Eye (tissue), 1 donor: ENCODE measurements around the gene UBE2D2.

Source experiments
- DNase-seq: peaks from one replicate; pipeline ENCODE4 v3.0.0-alpha.2; 2015

The UBE2D2 gene

DNA sequence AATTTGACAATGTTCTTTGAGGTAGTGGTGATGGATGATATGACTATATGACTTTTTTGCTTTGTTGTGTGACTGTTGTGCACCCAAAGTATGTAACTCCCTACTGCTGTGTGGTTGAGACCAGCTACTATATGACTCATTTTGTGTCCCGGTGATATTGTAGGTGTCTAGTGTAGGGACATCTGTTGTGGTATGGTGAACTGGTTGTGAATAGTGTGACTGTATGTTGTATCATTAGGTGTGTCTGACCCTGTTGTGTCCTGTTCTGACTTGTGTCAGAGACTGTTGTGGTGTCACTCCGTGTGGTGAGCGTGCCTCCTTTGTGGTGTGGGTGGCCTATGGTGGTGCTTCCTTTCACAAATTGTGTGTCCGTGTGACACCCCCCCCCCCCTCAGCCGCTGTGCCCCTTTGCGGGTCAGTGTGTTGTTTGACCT, 75.9 kb downstream of the UBE2D2 start:
- peak; percentile 80 for DNase-seq

DNA sequence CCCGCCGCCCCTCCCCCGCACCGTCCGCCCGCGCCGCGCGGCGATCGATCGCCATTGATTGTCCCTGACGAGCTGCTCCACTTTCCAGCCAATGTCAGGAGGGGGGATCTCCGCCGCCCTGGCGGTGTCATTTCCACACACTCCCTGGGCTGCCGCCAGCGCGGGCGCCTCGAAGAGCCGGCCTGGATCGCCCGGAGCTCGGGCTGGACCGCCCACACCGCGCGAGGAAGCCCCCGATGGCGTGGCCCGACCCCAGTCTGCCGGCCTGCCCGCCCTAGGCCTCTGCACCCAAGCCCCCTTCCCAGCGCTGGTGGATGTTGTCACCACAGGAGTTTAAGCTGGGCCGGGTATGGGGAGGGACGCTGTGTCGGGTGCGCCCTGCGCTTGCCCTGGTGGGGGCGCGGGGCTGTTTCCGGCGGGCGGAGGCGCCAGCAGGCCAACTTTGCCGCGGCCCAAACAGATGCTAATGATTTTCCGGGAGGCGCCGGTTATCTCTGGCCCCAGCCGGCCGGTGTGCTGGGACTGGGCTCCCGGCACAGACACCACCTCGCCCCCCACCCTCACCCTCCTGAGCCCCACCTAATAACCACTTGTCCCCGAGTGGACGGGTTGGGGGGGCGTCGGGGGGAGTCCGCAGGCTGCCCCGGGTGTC, 76.4 kb downstream of the UBE2D2 start:
- DNase-seq = peak; percentile 95

- DNase-seq = peak; percentile 86
These were observed 77.1 kb downstream of the UBE2D2 start for GRCh38 chr5:139638090-139638735.

DNA sequence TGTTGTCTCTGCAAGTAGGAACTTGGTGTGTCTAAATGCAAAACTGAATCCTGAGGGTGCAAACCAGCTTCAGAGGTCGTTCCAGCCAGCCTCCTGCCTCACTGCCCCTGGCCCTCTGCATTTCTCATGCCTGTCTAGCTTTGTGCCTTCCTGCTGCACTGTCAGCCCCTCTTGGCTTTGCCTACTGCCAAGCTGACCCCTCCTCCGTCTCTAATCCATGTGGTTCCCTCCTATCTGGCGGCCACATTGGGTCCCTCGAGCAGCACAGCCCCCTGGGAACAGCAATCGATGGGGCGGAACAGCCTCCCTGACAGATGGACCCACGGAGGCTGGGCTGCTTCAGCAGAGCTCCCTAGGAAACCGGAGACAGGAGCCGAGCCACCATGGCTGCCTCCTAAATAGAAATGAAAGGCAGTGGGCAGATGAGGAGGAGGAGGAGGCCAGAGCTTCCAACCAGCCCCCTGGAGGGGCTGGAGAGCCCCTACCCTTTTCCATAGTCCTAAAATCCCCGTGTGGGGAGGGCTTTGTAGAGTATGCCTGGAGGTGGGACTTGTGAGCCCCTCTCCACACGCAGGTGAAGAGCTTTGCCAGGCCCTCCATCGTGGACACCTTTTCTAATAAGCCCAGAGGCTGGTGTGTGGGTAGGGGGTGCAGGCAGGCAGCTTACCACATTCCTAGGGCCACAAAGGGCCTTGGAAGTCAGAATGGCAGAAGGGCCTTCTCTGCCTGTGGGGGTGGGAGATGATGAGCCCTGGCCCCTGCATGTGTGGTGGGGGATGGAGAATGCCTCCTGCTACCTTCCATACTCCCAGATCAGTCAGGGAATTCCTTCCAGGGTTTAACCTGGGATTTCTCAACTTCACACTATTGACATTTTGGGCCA, 77.8 kb downstream of the UBE2D2 start:
- peak; percentile 81 for DNase-seq

- DNase-seq = no peak
These were observed 78.7 kb downstream of the UBE2D2 start for GRCh38 chr5:139639619-139640380.

DNA sequence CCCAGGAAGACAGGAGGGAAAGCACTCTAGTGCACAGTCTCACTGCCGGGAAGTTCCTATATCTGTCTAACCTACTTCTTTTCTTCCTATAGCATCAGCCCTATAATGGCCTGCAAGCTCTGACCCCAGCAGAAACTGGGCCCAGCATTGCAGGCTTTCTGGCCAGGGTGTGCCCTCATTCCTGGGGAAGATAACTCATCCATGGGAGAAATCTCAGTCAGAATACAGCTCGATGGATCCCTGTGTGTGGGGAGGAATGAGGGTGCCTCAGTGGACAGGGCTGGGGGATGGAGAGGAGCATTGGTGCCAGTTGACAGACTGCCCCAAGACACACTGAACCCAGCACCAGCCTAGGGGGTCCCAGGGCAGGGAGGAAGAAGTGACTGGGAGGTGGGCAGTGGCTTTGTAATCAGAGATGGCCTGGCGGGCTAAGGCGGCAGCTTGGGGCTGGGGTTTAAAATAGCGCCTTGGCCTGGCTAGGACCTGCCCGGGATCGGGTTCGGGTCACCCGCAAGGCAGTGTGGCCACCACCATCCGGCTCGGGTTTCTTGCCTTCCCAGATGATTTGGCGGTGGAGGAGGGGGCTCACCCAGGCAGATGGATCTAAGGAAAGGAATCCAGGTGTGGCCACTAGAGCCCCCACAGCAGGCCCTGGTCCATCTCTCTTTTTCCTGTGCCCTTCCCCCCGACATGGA, 79.4 kb downstream of the UBE2D2 start:
- DNase-seq = peak; percentile 21

GRCh38 chr5:139641116-139642080, 80.3 kb downstream of the UBE2D2 start:
- DNase-seq = no peak

DNA sequence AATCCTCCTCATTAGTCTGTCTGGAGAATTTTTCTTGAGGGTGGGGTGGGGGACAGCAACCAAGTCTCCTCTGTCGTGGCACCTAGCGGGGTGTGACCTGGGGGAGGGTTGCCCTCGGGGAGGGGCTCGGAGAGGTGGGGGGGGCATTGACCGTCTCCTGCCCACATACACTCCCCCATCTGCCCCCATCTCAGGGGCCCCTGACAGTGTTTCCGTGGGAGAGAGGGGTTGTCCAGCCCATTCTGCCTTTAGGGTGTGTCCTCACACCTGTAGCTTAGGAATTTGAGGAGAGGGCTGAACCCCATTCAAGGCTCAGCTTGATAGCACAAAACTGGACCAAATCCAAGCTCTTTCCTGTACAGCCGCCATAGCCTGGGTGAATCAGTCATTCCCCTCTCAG, 81.1 kb downstream of the UBE2D2 start:
- no peak for DNase-seq

DNA sequence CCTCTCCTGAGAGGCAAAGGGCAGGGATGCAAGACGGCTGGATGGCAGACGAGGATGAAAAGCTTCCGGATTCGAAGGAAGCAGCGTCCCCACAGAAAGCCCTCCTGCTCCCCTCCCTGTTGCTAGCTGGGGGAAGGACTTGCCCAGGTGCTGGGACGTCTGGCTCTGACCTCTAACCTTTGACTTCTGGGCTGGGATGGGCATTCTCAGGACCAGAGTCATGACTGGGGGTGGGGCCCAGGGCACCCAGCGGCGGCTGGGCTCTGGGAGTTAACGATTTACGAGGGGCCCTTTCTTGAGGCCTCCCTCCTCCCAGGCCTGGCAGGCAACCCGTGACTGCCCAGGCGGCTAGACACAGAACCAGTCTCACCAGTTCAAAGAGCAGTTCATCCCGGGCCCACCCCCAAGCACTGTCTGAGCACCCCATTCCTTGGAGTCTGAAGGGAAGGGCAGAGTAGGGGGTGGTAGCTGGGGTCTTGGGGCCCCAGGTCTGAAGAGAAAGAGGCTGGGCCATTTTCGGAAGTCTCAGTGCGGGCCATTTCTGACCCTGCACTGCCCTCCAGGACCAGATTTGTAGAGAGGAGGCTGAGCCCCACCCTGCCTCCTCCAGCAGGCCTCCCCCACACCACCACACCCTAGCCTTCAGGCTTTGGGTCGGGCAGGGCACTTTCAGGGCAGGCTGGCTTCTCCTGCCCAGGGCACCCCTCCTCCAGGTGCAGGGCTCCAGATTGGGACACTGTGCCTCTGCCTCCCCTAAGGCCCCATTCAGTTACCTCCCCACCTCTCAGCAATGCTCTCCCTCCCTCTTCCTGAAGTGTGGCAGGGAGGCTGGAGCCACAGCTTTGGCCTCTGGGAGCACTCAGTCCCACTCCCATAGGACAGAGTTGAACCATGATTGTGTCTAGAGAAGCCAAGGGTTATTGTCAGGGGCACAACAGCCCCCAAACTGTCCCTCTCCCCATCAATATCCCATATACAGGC, 82.0 kb downstream of the UBE2D2 start:
- DNase-seq = peak; percentile 20

- no peak for DNase-seq
These were observed 82.9 kb downstream of the UBE2D2 start for GRCh38 chr5:139644001-139644456.

DNA sequence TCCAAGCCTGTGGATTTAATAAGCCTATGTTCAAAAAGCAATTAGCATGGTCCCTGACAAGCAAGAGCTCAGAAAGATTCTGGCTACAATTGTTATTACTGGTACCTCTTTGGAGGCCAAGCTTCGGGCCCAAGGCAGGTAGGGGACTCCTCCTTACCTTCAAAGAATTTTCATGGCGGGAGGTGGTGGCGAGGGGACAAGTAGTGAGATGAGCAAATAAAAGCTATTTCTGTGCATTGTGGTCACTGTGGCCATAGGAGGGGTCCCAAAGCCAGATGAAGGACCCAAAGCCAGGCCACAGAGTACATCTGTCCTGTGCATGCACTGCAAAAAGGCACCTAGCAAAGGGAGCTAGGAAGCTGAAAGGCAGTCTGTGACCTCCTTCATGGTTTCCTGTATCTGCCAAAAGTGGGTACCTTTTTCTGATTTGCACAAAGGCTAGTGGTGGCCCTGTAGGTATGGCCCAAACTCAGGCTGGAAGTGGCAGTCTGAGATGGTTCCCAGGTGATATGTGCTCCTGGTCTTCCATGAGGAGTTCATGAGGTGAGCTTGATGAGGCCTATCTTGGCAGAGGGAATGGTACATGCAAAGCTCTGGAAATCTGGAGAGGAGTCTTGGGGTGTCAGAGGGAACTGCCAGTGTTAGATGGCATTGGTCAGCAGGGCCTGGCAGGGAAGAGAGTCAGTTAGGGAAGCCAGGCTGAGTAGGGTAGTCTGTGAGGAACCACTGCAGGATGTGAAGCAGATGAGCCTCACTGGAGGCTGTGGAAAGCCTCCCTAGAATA, 83.7 kb downstream of the UBE2D2 start:
- DNase-seq = no peak

- no peak for DNase-seq
These were observed 84.3 kb downstream of the UBE2D2 start for GRCh38 chr5:139645430-139645871.

DNA sequence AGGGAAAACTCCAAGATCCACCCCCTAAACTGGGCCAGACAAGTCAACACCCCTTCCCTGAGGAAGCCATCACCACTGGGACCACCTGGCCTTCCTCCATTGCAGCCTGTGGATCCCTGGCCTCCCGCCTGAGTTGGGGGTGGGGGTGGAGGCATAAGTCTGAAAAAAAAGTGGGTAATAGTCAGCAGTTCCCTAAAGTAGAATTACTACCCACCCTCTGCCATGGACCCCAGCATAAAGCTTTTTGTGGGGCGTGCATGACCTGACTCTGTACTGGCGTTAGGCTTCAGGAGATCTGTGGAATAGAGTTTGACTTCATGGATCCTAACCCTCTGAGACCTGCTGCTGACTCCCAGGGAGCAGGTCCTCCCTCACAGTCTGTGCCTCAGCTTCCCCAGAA, 85.0 kb downstream of the UBE2D2 start:
- no peak for DNase-seq

DNA sequence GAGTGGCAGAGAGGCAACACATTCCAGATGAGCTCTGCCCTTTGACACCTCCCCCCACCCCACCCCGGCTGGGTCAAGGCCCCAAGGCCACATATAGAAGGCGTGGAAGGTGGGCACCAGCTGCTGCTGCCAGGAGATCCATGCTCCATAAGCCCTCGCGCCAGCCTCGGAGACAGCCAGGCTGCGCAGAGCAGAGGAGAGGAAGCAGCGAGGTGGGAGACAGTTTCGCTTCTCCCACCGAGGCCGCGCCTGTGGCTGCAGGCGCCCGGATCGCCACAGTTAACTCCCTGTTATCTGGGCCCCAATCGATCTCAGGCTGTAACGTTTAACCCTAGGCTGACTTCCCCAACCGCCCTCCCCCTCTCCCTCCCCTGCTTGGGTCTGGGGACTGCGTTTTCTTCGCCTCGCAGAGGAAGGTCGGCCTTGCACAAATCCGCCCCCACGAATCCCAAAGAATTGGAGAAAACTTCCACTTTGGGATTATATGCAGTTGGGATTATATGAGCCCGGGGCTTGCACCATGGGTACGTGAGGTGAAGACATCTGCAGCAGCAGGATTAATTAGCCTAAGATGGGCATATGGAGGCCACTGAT, 85.9 kb downstream of the UBE2D2 start:
- DNase-seq = peak; percentile 77

GRCh38 chr5:139647506-139648204, 86.5 kb downstream of the UBE2D2 start:
- DNase-seq = peak; percentile 75

DNA sequence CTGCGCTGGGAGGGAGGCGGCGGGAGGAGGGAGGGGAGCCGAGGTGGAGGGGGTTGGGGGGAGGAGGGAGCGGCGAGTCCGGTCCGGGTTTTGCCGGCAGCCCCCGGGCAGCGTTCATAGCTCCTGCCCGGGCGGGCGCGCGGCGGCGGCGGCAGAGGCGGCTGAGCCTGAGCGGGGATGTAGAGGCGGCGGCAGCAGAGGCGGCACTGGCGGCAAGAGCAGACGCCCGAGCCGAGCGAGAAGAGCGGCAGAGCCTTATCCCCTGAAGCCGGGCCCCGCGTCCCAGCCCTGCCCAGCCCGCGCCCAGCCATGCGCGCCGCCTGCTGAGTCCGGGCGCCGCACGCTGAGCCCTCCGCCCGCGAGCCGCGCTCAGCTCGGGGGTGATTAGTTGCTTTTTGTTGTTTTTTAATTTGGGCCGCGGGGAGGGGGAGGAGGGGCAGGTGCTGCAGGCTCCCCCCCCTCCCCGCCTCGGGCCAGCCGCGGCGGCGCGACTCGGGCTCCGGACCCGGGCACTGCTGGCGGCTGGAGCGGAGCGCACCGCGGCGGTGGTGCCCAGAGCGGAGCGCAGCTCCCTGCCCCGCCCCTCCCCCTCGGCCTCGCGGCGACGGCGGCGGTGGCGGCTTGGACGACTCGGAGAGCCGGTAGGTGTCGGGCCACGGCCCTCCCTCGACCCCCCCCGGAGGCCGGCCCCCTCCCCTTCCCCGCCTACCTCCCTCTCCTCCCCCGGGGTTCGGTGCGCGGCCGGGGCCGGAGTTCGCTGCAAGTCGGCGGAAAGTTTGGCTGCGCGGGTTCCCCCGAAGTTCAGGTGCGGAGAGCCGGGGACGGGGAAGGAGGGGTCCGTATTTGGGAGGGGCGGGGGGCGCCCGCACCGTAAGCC, 87.3 kb downstream of the UBE2D2 start, which contains the start of gene CXXC5:
CXXC5 (plus strand) TSS at position 145 of the 877 bp plus-strand sequence. CDS start 32,175 bp downstream, outside the sequence.
- DNase-seq = peak; percentile 95
